GM08714 (cell line): ENCODE results near the gene KPNA3.

Experiments used
- H3K4me3 ChIP-seq: fragments of 200-500 bp; sonication (Bioruptor generic); 2 replicates; pipeline ENCODE4 v1.5.1; 2014; ENCODE audit warnings: mild to moderate bottlenecking, low read length, inconsistent platforms
- ZNF274 ChIP-seq: IDR thresholded peaks from 2 replicates; pipeline ENCODE4 v1.6.1; 2012; ENCODE audit warnings: mild to moderate bottlenecking, low read depth, low read length

KPNA3 gene

DNA sequence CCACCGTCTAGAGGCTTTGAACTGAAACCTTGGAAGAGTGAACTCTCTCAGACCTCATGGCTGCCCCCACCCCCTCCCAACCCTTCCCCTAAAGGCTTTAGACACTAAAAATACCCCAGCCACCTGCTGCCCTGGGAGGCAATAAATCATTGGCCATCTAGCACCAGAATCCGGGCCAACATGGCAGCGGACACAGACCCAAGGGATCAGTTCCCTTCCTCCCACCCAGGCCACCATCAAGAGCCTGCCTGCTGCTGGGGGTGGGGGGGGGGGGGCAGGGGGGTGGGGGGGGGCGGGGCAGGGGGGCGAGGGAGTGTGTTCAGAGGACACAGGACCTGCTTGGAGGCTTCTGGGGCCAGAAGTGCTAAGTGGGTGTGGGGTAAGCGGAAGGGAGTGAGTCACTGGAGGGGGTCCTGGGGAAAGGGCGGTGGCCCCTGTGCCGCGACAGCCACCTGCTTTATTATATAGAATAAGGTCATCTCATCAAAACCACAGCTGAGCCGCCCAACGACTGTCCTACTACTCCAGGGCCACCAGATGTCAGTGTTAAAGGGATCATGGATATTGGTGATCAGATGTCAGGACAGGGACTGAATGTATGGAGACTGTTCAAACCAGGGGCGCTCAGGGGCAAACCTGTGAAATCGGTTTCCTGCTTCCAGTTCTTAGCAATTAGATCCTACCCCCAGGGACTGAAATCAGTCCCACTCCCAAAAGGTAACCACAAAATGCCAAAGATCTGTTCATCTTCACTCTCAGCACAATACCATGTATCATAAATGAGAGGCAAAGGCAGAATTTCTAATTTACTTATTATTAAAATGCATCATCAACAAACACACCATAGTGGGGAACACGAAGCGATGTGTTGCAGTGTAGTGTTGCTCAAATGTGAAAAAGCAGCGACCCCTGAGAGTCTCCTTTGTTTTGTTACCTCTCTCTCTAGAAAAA, 139.9 kb downstream of the KPNA3 start:
- no peak overlapping the region for H3K4me3 ChIP-seq
- TF ChIP-seq ZNF274 = no peak

DNA sequence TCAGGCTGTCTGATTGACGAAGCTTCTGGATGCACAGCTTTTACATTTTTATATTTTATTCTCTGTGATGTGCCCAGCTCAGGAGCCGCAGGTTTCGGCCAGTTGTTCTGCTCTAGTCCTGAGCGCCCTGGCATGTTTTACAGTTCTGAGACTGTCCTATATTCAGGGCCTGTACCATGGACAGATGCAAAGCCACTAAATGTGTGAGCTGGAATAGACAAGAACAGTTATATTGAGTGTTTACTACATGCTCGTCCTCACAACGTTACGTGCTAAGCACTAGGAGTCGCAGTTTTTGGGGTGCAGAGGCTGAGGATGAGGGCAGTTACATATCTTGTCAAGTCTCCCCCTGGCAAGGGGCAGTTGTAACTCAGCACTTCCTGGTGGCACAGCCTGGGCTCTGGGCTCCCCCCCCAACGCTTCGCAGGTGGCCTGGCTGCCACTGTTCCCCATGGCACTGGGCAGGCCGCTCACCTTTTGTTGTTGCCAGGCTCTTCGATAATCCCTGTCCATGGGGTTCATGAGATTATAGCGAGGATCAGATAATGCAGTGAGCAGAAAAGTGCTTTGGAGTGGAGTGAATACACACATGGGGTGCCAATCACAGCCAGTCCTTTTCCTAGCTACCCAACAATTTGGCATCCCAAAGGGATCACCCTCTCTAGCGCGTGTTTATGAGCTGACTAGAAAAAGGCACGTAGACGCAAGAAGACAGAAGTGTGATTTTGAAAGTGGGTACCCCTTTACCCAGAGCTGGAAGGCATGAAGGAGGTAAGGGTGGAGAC, 140.7 kb downstream of the KPNA3 start:
- H3K4me3 ChIP-seq = no peak overlapping the region
- TF ChIP-seq ZNF274 = no peak

DNA sequence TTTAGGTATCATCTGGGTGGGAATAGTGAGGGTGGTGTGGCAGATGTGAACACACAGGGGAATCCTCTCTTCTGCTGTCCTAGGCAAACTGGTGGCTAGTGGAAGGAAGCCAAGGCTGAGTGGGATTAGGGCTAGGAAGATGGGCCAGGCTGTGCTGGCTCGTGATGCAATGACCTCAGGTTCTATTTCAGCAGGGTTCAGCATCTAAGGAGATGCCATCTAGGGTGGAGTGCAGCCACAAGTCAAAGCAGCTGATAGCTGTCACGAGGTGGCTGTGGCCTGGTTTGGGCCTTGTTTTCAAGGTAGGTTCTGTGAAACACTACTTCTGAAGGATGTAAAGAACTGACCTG, 142.5 kb downstream of the KPNA3 start:
- no peak for TF ChIP-seq ZNF274
- no peak overlapping the region for H3K4me3 ChIP-seq
